CD4-positive, alpha-beta T cell treated with Interleukin-6 for 4 hours (primary cell): ENCODE data around the gene ITLN2.
"Not testable (repeated sequence)": the region's sequence is repeated elsewhere in the genome, so short reads cannot be mapped to it uniquely, and the experiment has no call there.

ENCODE experiments used
- DNase-seq: peaks from one replicate; pipeline ENCODE4 v3.0.0-alpha.2; 2020; ENCODE audit warnings: mixed read lengths

The ITLN2 gene

GRCh38 chr1:160952129-160952510 is 2.5 kb downstream of the ITLN2 start:
- DNase-seq: no peak

GRCh38 chr1:160951443-160952128 is 3.0 kb downstream of the ITLN2 start:
- peak; percentile 79 for DNase-seq

DNA sequence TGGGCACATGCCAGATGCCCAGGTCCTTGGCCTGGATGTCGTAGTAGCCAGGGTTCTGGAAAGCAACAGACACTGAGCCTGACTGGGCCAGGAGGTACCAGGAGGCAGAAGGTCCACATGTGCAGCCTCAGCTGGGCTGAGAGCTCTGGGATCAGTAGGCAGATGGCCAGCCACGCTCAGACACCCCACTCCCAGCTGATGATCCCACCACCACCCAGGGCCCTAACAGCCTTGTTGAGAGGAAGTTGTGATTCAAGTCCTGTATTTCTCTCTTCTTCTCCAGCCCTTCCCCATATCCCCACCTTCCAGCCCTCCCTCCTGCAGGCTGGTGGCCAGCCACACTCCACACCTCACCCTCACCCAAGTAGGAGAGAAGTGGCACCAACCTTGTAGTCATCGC is 4.0 kb downstream of the ITLN2 start:
- no peak for DNase-seq

- DNase-seq: no peak
These were observed 4.7 kb downstream of the ITLN2 start for GRCh38 chr1:160949881-160950280.

- DNase-seq: not testable (repeated sequence)
These were observed 5.3 kb downstream of the ITLN2 start for GRCh38 chr1:160949216-160949880.

GRCh38 chr1:160947174-160947759 is 7.3 kb downstream of the ITLN2 start:
- DNase-seq: not testable (repeated sequence)

DNA sequence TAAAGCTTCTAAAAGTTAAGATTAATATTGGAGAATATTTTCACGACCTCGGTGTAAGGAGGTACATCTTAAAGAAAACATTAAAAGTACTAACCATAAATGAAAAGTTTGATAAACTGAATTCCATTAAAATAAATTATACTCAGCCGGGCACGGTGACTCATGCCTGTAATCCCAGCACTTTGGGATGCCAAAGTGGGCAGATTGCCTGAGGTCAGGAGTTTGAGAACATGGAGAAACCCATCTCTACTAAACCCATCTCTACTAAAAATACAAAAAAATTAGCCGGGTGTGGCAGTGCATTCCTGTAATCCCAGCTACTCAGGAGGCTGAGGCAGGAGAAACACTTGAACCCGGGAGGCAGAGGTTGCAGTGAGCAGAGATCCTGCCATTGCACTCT is 8.7 kb downstream of the ITLN2 start:
- DNase-seq: not testable (repeated sequence)

- no peak for DNase-seq
These were observed 9.5 kb downstream of the ITLN2 start for GRCh38 chr1:160945079-160945478.

DNA sequence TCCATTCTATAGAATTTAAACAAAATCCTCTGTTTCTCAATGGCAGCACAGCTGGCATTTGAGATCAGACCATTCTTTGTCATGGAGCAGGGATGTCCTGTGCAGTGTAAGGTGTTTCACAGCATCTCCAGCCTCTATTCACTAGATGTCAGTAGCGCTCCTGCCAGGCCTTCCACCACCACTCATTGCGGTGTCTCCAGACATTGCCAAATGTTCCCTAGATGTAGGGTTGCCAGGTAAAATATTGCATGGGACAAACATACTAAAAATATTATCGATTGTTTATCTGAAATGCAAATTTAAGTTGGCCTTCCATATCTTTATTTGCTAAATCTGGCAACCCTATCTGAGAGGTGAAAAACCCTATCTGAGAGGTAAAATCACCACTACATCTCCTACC is 11.7 kb downstream of the ITLN2 start:
- DNase-seq: no peak

GRCh38 chr1:160936666-160937065 is 17.9 kb downstream of the ITLN2 start:
- not testable (repeated sequence) for DNase-seq

DNA sequence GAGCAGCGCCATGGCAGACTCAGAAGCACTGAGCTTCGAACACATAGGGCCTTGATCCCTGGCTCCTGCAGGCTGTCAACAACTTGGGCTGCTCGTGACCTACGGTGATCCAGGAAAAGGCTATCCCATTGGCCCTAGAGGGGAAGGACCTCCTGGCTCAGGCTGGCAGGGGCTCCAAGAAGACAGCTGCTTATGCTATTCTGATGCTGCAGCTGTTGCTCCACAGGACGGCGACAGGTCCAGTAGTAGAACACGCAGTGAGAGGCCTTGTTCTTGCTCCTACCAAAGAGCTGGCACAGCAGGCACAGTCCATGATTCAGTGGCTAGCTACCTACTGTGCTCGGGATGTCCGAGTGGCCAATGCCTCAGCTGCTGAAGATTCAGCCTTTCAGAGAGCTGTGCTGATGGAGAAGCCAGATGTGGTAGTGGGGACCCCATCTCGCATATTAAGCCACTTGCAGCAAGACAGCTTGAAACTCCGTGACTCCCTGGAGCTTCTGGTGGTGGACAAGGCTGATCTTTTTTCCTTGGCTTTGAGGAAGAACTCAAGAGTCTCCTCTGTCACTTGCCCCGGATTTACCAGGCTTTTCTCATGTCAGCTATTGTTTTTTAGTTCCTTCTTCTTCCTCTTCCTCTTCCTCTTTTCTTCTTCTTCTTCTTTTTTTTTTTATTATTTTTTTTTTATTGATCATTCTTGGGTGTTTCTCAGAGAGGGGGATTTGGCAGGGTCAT is 18.9 kb downstream of the ITLN2 start:
- no peak for DNase-seq

DNA sequence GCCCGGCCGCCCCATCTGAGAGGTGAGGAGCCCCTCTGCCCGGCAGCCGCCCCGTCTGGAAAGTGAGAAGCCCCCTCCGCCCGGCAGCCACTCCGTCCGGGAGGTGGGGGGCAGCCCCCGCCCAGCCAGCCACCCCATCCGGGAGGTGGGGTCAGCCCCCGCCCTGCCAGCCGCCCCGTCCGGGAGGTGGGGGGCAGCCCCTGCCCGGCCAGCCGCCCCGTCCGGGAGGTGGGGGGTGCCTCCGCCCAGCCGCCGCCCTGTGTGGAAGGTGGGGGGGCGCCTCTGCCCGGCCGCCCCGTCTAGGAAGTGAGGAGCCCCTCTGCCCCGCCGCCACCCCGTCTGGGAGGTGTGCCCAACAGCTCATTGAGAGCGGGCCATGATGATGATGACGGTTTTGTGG is 21.3 kb downstream of the ITLN2 start:
- not testable (repeated sequence) for DNase-seq

GRCh38 chr1:160925652-160926244 is 28.9 kb downstream of the ITLN2 start:
- DNase-seq: no peak

- no peak for DNase-seq
These were observed 29.6 kb downstream of the ITLN2 start for GRCh38 chr1:160924791-160925651.

GRCh38 chr1:160916666-160917065 is 37.9 kb downstream of the ITLN2 start:
- DNase-seq: no peak

DNA sequence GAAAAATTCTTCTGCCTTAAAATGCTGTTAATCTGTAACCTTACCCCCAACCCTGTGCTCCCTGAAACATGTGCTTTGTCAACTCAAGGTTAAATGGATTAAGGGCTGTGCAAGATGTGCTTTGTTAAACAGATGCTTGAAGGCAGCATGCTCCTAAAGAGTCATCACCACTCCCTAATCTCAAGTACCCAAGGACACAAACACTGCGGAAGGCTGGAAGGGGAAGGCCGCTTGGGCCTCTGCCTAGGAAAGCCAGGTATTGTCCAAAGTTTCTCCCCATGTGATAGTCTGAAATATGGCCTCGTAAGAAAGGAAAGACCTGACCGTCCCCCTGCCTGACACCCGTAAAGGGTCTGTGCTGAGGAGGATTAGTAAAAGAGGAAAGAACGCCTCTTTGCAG is 41.4 kb downstream of the ITLN2 start:
- DNase-seq: not testable (repeated sequence)

DNA sequence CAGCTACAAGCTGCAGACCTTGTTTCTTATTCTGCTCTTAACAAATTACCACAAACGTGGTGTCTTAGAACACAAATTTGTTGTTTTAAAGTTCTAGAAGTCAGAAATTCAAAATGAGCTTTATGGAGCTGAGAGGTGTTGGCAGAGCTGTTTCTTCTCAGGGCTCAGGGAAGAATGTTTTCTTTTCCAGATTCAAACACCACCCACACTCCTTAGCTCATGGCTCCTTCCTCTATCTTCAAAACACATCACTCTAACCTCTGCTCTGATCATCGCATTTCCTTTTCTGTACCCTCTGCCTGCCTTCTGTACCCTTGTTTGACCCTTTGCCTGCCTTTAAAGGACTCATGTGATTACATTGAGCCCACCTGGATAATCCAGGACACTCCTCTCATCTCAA is 42.7 kb downstream of the ITLN2 start:
- no peak for DNase-seq

- DNase-seq: no peak
These were observed 43.2 kb downstream of the ITLN2 start for GRCh38 chr1:160911441-160911840.

DNA sequence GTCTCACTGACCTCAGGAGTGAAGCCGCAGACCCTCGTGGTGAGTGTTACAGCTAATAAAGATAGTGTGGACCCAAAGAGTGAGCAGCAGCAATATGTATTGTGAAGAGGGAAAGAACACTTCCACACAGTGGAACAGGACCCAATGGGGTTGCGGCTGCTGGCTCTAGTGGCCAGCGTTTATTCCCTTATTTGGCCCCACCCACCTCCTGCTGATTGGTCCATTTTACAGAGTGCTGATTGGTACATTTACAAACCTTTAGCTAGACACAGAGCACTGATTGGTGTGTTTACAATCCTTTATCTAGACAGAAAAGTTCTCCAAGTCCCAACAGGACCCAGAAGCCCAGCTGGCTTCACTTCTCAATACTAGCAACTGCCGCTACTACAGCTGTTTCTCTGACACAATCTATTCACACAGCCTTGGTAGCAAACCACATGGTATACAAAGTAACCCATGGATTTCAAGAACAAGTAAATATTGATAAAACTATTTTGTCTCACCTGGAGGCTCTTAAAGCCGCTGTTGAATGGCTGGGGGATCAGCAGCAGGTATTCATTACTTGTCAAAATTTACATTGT is 44.3 kb downstream of the ITLN2 start:
- DNase-seq: no peak

- no peak for DNase-seq
These were observed 46.6 kb downstream of the ITLN2 start for GRCh38 chr1:160907976-160908375.

DNA sequence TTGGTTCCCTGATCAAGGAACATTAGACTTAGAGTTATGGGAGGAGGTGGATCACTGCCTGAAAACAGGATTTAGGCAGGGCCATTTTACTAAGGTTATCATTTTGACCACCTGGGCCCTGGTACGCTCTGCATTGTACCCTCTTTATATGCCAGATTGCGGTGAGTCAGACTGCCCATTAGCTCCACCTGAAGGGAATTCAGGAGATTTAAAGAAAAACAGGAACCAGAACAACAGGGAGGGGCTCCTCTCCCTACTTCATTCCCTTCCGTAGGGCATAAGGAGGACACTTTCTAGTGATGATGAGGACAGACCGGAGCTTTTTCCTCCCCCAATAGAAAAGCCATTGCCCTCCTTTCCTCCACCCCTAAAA is 49.0 kb downstream of the ITLN2 start:
- no peak for DNase-seq
